ENCODE data around the gene C10orf143. TPM values are rescaled to one million over a fixed set of nuclear protein-coding genes. Genes with fewer than 3 reads are reported as not detected.
"Not testable (repeated sequence)": the region's sequence is repeated elsewhere in the genome, so short reads cannot be mapped to it uniquely, and the experiment has no call there.

Gene C10orf143
- total RNA-seq, 2 experiments from 2014 or later: 4.4 to 4.7 TPM

DNA sequence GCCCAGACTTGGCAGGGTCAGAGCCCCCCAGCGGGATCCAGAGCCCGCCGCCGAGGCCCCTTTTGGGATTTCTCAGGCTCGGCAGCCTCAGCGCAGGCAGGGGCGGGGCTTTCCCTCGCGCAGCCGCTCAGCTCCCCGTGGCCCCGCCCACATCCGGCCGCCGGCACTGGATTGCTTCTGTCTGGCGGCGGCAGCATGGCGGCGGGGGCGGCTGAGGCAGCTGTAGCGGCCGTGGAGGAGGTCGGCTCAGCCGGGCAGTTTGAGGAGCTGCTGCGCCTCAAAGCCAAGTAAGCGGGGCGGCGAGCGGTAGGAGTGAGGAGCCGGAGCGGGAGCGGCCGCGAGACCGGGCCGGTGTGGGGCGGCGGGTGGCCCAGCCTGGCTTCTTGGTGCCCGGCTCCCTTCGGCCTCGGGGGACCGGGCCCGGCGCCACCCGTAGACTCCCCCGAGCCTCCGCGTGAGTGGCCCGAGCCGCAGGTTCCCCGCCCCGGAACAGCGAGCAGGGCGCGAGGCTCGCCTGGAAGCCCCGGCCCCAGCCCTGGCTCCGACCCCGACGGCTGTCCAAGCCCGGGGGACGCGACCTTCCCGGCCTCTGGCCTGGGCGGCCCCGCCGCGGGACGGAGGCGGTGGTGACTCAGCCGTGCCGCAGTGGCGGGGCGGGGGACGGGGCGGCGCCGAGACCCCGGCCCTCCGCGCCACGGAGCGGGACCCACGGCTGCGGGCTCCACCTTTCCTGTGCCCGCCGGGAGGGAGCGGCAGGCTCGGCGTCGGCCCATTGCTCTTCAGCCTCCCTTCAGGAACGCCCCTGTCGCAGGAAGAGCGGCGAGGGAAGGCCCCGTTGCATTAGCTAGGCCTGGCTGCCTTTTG lies 25.8 kb upstream of the C10orf143 start, which contains the start of gene GLRX3:
GLRX3 (plus strand) TSS at position 166 of the 864 bp plus-strand sequence; CDS start at position 196, 30 bp downstream.
- Mint-ChIP-seq H3K4me3 (peak within 1 kb of the TSS; percentile 91), H3K27ac (peak within 1 kb of the TSS; percentile 93), H3K27me3 (ENCODE audit: low read depth) (peaks cover 13% of the 10 kb centered on the region), H3K4me1 (ENCODE audit: low read depth) (peaks cover 52% of the 10 kb centered on the region), H3K36me3 (ENCODE audit: low read depth) (peaks cover 19% of the 10 kb centered on the region), H3K9me3 (ENCODE audit: insufficient read depth) (no peaks in the 10 kb centered on the region)
- ATAC-seq: peak; percentile 90
- POLR2A ChIA-PET: interaction anchor here (0.6 to 4.1 kb wide), 6 partner anchors 9 to 34 kb away, joined by 3 to 61 read pairs (median 4); partner anchors contain the start of gene C10orf143
- peak; percentile 90 for DNase-seq
- CTCF ChIA-PET: interaction anchor here (1.3 to 2.9 kb wide), 3 partner anchors 23 to 43 kb away, joined by 6 to 35 read pairs (median 6); partner anchors contain the start of gene C10orf143

DNA sequence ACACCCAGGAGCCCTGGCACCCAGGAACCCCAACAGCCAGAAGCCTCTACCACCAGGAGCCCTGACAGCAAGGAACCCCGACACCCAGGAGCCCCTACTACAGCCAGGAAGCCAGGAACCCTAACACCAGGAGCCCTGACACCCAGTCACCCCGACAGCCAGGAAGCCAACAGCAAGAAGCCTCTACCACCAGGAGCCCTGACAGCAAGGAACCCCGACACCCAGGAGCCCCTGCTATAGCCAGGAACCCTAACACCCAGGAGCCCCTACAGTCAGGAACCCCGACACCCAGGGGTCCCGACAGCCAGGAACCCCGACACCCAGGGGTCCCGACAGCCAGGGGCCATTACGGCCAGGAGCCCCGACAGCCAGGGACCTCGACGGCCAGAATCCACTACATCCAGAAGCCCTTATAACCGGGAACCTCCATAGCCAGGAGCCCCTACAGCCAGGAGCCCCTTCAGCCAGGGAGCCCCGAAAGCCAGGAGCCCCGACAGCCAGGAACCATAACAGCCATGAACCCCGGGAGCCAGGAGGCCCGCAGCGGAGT lies 25.1 kb upstream of the C10orf143 start:
- Mint-ChIP-seq H3K4me3 (peak overlapping the region; percentile 91), H3K27me3 (ENCODE audit: low read depth) (peaks cover 20% of the 10 kb centered on the region), H3K4me1 (ENCODE audit: low read depth) (peaks cover 45% of the 10 kb centered on the region), H3K27ac (peak overlapping the region; percentile 66), H3K9me3 (ENCODE audit: insufficient read depth) (no peaks in the 10 kb centered on the region), H3K36me3 (ENCODE audit: low read depth) (peaks cover 16% of the 10 kb centered on the region)
- CTCF ChIA-PET: interaction anchor here (1.3 to 2.9 kb wide), 3 partner anchors 23 to 44 kb away, joined by 6 to 35 read pairs (median 6); partner anchors contain the start of gene C10orf143
- POLR2A ChIA-PET: interaction anchor here (0.6 to 4.1 kb wide), 5 partner anchors 8 to 33 kb away, joined by 3 to 61 read pairs (median 3); partner anchors contain the start of gene C10orf143
- DNase-seq (no peak), ATAC-seq (no peak)

DNA sequence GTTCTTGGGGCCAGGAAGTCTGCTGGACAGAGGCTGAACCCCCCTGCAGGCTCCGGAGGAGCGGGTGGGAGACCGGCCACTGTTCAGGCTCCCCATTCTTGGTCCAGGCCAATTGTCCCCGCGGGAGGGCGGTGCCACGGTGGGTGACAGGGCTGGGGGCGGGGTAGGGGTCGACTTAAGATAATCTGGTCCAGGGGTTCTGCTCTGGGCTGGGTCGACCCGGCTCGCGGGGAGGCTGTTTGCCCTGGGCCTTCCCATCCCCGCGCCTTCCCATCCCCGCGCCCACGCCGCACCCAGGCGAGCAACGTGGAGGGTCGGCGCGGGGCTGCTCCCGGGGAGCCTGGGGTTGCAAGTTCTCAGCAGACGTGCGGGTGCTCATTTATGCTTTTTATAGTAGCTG lies 18.3 kb upstream of the C10orf143 start:
- POLR2A ChIA-PET: no interaction called here

DNA sequence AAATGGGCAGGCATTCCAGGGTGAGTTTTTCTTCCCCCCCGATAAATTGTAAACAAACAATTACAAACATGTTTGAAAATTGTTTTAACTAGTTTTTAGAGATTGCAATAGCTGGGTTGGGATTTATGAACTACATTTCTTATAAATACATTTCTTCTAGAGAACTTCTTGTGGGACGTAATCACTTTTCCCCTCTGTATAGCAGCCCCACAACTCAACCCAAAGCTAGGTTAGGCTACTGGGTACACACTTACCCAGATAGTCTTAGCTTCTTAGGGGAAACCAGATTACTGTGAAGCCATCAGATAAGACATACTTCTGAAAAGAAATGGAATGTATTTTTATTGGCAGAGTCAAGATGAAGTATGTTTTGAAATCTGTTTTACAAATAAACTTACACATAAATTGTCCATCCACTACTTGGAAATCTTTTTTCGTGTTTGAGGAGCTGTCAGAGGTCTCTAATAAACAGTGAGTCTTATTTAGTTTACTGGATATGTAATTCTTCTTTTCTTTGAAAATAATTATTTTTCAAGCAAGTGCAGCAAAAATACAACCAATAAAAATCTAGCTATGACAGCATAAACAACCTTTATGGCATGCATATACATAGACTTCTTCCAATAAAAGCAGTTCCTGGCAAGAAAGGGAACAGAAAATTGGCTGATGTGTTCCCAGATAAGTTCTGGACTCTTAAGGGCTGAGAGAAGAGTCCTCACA lies 17.6 kb upstream of the C10orf143 start:
- POLR2A ChIA-PET: interaction anchor here (1.0 to 3.1 kb wide), 2 partner anchors 8 to 17 kb away, joined by 4 to 23 read pairs; partner anchors contain the start of genes C10orf143 and GLRX3
- no peak for DNase-seq
- no peaks in the 10 kb centered on the region for H3K9me3 Mint-ChIP-seq (ENCODE audit: insufficient read depth)
- ATAC-seq: no peak
- H3K36me3 Mint-ChIP-seq (ENCODE audit: low read depth): no peaks in the 10 kb centered on the region
- H3K27ac Mint-ChIP-seq: no peak overlapping the region
- no peak overlapping the region for H3K4me3 Mint-ChIP-seq
- H3K4me1 Mint-ChIP-seq (ENCODE audit: low read depth): peaks cover 6% of the 10 kb centered on the region
- CTCF ChIA-PET: interaction anchor here (0.8 to 3.4 kb wide), 17 partner anchors 12 to 1094 kb away, joined by 3 to 40 read pairs (median 4); partner anchors contain the start of gene C10orf143
- peaks cover 48% of the 10 kb centered on the region for H3K27me3 Mint-ChIP-seq (ENCODE audit: low read depth)

More for the DNA sequence above, 18.3 kb upstream of the C10orf143 start:
- H3K27ac Mint-ChIP-seq: no peak overlapping the region
- peaks cover 46% of the 10 kb centered on the region for H3K27me3 Mint-ChIP-seq (ENCODE audit: low read depth)
- CTCF ChIA-PET: interaction anchor here (2.1 to 3.4 kb wide), 4 partner anchors 13 to 252 kb away, joined by 4 to 40 read pairs (median 12); partner anchors contain the start of gene C10orf143
- no peaks in the 10 kb centered on the region for H3K36me3 Mint-ChIP-seq (ENCODE audit: low read depth)
- ATAC-seq (no peak), DNase-seq (no peak)
- no peaks in the 10 kb centered on the region for H3K9me3 Mint-ChIP-seq (ENCODE audit: insufficient read depth)
- no peak overlapping the region for H3K4me3 Mint-ChIP-seq
- peaks cover 6% of the 10 kb centered on the region for H3K4me1 Mint-ChIP-seq (ENCODE audit: low read depth)

DNA sequence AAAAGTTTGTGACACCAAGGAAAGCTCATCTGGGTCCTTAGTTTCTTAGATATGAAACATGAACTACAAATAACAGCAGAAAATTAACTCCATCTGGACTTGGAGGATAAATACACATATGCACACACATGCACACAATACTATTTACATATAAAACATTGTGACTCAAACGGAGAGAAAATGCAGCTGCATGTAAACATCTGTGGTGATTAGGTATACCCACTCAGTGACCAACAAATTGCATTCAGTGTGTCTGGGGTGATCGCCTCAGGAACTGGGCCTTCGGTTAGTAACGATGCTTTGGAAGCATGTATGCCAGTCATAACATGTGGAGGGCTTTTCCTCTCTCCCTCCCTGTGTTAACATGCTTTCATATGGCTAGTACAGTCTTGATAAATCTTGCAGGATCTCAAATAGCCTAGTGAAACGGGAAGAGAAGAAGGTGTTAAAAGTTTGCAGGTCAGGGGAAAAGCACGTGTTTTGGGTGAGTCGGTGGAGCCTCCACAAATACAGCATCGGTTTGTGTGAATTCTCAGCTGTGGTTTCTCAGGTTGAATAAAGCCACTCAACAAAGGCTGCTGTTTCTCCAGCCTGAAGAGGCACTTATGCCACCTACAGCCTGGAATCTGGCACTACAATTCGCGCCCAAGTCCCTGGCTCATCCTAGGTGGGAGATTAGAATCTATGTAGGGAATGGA lies 16.9 kb upstream of the C10orf143 start:
- DNase-seq (peak; percentile 63), ATAC-seq (peak; percentile 92)
- no peaks in the 10 kb centered on the region for H3K36me3 Mint-ChIP-seq (ENCODE audit: low read depth)
- H3K27me3 Mint-ChIP-seq (ENCODE audit: low read depth): peaks cover 48% of the 10 kb centered on the region
- H3K27ac Mint-ChIP-seq: no peak overlapping the region
- no peaks in the 10 kb centered on the region for H3K9me3 Mint-ChIP-seq (ENCODE audit: insufficient read depth)
- ChIA-PET CTCF (interaction anchor here (0.8 to 3.4 kb wide), 18 partner anchors 11 to 1094 kb away, joined by 3 to 40 read pairs (median 4); partner anchors contain the start of gene C10orf143), POLR2A (interaction anchor here (1.0 to 3.1 kb wide), 2 partner anchors 9 to 17 kb away, joined by 4 to 23 read pairs; partner anchors contain the start of genes C10orf143 and GLRX3)
- no peak overlapping the region for H3K4me3 Mint-ChIP-seq
- H3K4me1 Mint-ChIP-seq (ENCODE audit: low read depth): peaks cover 6% of the 10 kb centered on the region

DNA sequence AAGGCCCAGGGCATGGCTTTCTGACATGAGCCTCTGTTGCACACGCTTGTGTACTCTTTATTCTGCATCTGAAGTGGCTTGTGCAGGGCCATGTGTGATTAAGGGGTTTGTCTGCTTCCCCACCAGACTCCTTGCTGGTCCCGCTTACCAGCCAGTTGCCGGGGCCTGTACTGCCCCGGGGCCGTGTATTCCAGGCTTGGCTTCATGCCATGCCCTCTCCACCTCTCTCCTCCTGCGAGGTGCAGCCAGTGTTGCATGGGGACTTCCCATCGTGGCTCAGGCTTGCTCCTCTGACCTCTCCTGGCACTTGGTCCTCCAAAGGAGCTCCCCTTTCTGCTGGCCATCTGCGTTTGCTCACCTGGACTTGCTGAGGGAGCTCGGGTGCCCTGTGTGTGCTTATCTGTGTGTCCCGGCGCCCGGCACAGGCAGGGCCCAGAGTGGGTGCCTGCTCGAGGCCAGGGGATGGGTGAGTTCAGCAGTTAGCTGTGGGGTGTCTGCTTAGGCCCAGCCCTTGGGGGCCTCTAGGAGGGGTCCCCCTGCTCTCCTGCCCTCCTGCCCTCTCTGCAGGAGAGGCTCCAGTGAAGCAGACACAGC lies 11.0 kb upstream of the C10orf143 start:
- POLR2A ChIA-PET: interaction anchor here (1.1 kb wide), 1 partner anchor 11 kb away, joined by 5 read pairs; the partner anchor contains the start of gene C10orf143
- Mint-ChIP-seq H3K27ac (no peak overlapping the region), H3K4me1 (ENCODE audit: low read depth) (no peaks in the 10 kb centered on the region), H3K9me3 (ENCODE audit: insufficient read depth) (peaks cover 8% of the 10 kb centered on the region), H3K27me3 (ENCODE audit: low read depth) (peaks cover 16% of the 10 kb centered on the region), H3K36me3 (ENCODE audit: low read depth) (no peaks in the 10 kb centered on the region), H3K4me3 (no peak overlapping the region)
- DNase-seq: no peak
- CTCF ChIA-PET: interaction anchor here (0.6 to 1.3 kb wide), 2 partner anchors 10 to 1320 kb away, joined by 3 read pairs; partner anchors contain the start of gene C10orf143
- ATAC-seq: no peak

DNA sequence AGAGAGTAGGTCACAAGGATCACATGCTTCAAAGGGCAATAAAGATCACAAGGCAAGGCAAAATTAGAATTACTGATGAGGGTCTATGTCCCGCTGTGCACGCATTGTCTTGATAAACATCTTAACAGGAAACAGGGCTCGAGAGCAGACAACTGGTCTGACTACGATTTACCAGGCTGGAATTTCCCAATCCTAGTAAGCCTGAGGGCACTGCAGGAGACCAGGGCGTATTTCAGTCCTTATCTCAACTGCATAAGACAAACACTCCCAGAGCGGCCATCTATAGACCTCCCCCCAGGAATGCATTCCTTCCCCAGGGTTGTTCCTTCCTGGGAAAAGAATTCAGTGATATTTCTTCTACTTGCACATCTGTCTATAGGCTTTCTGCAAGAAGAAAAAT lies 6.9 kb upstream of the C10orf143 start:
- DNase-seq; POLR2A ChIA-PET; H3K27me3 Mint-ChIP-seq (ENCODE audit: low read depth); H3K4me3 Mint-ChIP-seq; H3K9me3 Mint-ChIP-seq (ENCODE audit: insufficient read depth); H3K4me1 Mint-ChIP-seq (ENCODE audit: low read depth); ATAC-seq; H3K27ac Mint-ChIP-seq; H3K36me3 Mint-ChIP-seq (ENCODE audit: low read depth): not testable (repeated sequence)
- CTCF ChIA-PET: interaction anchor here (3.2 kb wide), 1 partner anchor 10 kb away, joined by 15 read pairs; no protein-coding TSS in a partner anchor

DNA sequence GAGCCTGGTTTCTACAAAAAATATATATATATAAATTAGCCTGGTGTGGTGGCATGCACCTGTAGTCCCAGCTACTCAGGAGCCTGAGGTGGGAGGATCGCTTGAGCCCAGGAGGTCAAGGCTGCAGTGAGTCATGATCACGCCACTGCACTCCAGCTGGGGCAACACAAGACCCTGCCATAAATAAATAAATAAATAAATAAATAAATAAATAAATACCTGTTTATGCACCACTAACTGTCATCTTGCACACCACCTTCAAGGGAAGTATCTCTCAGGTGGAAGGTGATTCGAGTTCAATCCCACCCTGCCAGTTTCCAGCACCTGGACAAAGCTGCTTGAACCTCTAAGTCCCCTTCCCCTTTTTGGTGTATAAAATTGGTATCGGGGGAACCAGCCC lies 6.3 kb upstream of the C10orf143 start:
- POLR2A ChIA-PET: not testable (repeated sequence)

DNA sequence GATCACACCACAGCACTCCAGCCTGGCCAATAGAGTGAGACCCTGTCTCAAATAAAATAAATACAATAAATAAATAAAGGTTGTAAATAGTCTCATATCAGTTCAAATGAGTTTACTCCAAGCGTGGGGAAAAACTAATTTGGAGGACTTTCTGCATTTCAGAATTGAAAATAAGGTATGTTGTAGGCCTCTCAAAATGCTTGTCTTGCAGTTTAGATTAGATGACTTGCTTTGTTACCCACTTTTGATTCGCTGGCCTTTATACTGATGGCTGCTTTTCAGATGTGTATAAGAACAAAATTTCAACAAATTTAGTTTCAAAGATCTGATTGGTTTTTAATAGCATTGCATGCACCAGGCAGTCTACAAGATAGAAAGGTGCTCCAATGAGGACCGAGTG lies 2.2 kb upstream of the C10orf143 start:
- no peak overlapping the region for H3K4me3 Mint-ChIP-seq
- DNase-seq: no peak
- no peak overlapping the region for H3K27ac Mint-ChIP-seq
- CTCF ChIA-PET: interaction anchor here (4.4 kb wide), 1 partner anchor 14 kb away, joined by 40 read pairs; no protein-coding TSS in a partner anchor
- ATAC-seq: no peak
- H3K27me3 Mint-ChIP-seq (ENCODE audit: low read depth): no peaks in the 10 kb centered on the region
- peaks cover 11% of the 10 kb centered on the region for H3K9me3 Mint-ChIP-seq (ENCODE audit: insufficient read depth)
- POLR2A ChIA-PET: no interaction called here
- H3K4me1 Mint-ChIP-seq (ENCODE audit: low read depth): peaks cover 33% of the 10 kb centered on the region
- H3K36me3 Mint-ChIP-seq (ENCODE audit: low read depth): peaks cover 10% of the 10 kb centered on the region

More for the DNA sequence above, 6.3 kb upstream of the C10orf143 start:
- H3K4me1 Mint-ChIP-seq (ENCODE audit: low read depth); H3K4me3 Mint-ChIP-seq; H3K27ac Mint-ChIP-seq; ATAC-seq; DNase-seq; H3K36me3 Mint-ChIP-seq (ENCODE audit: low read depth); H3K27me3 Mint-ChIP-seq (ENCODE audit: low read depth): not testable (repeated sequence)
- peaks cover 12% of the 10 kb centered on the region for H3K9me3 Mint-ChIP-seq (ENCODE audit: insufficient read depth)
- CTCF ChIA-PET: interaction anchor here (3.2 kb wide), 1 partner anchor 11 kb away, joined by 15 read pairs; no protein-coding TSS in a partner anchor

DNA sequence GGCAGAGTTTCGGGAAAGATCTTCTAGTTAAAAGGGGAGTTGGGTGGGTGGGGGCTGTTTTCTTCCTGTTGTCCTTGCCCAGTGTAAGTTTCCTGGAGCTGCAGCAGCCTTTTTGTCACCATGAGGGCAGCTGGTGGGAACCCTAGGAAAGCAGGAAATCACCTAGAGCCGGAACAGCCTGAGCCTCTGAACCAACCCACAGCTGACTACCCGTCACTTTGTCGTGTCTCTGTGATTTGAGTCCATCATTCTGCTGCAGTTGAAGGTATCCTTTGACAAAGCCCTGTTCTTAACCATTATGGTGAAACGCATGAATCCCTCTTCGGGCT lies 1.2 kb upstream of the C10orf143 start:
- Mint-ChIP-seq H3K9me3 (ENCODE audit: insufficient read depth) (peaks cover 6% of the 10 kb centered on the region), H3K36me3 (ENCODE audit: low read depth) (peaks cover 10% of the 10 kb centered on the region), H3K27ac (peak overlapping the region; percentile 96), H3K4me3 (peak overlapping the region; percentile 85), H3K27me3 (ENCODE audit: low read depth) (no peaks in the 10 kb centered on the region), H3K4me1 (ENCODE audit: low read depth) (peaks cover 41% of the 10 kb centered on the region)
- CTCF ChIA-PET: interaction anchor here (1.5 to 5.4 kb wide), 7 partner anchors 10 to 68 kb away, joined by 3 to 40 read pairs (median 23); partner anchors contain the start of gene GLRX3
- POLR2A ChIA-PET: interaction anchor here (0.5 to 3.2 kb wide), 9 partner anchors 15 to 645 kb away, joined by 3 to 61 read pairs (median 8); partner anchors contain the start of genes GLRX3 and MGMT
- no peak for DNase-seq
- no peak for ATAC-seq
